BE2C (cell line): ENCODE measurements around the gene FAM117B.
A peak's percentile ranks its signal among the peaks of the same experiment; 100 is the strongest.
"Not testable (repeated sequence)": the region's sequence is repeated elsewhere in the genome, so short reads cannot be mapped to it uniquely, and the experiment has no call there.

Experiments
- DNase-seq: peaks from one replicate; pipeline ENCODE4 v3.0.0-alpha.2; 2020
- H3K27me3 ChIP-seq: fragments of 250-450 bp; sonication (Bioruptor Pico); 2 replicates; pipeline ENCODE4 v1.5.1; 2020; ENCODE audit warnings: mild to moderate bottlenecking
- H3K36me3 ChIP-seq: fragments of 250-450 bp; sonication (Bioruptor Pico); 2 replicates; pipeline ENCODE4 v1.5.1; 2020; ENCODE audit warnings: mild to moderate bottlenecking
- H3K4me1 ChIP-seq: fragments of 250-450 bp; sonication (Bioruptor Pico); 2 replicates; pipeline ENCODE4 v1.5.1; 2020
- H3K4me3 ChIP-seq: 2 replicates; pipeline ENCODE4 v1.5.1; 2011; ENCODE audit warnings: low read depth, low read length
- H3K9me3 ChIP-seq: fragments of 250-450 bp; sonication (Bioruptor Pico); 2 replicates; pipeline ENCODE4 v1.5.1; 2020
- CTCF ChIP-seq: IDR thresholded peaks from 2 replicates; pipeline ENCODE4 v1.5.1; 2012; ENCODE audit warnings: mild to moderate bottlenecking, low read depth, low read length

FAM117B gene

GRCh38 chr2:202782940-202783558, 148.3 kb downstream of the FAM117B start:
- Histone ChIP-seq H3K4me3 (no peak overlapping the region), H3K9me3 (no peaks in the 10 kb centered on the region), H3K36me3 (no peaks in the 10 kb centered on the region), H3K4me1 (no peaks in the 10 kb centered on the region; the same call in 1 of the 2 replicates), H3K27me3 (no peaks in the 10 kb centered on the region)
- TF ChIP-seq CTCF, result no peak
- no peak for DNase-seq

GRCh38 chr2:202786842-202787241, 152.1 kb downstream of the FAM117B start:
- no peak for TF ChIP-seq CTCF
- no peak overlapping the region for H3K4me3 ChIP-seq
- no peaks in the 10 kb centered on the region for H3K9me3 ChIP-seq
- no peaks in the 10 kb centered on the region for H3K27me3 ChIP-seq
- no peak for DNase-seq
- no peaks in the 10 kb centered on the region for H3K36me3 ChIP-seq
- H3K4me1 ChIP-seq, result no peaks in the 10 kb centered on the region

- no peak for TF ChIP-seq CTCF
- no peaks in the 10 kb centered on the region for H3K27me3 ChIP-seq
- H3K4me1 ChIP-seq, result no peaks in the 10 kb centered on the region
- H3K9me3 ChIP-seq, result no peaks in the 10 kb centered on the region
- H3K36me3 ChIP-seq, result no peaks in the 10 kb centered on the region
- H3K4me3 ChIP-seq, result no peak overlapping the region
- DNase-seq, result no peak
Observed at GRCh38 chr2:202790676-202791075, 155.9 kb downstream of the FAM117B start.

GRCh38 chr2:202797944-202798343, 163.2 kb downstream of the FAM117B start:
- TF ChIP-seq CTCF, result no peak
- no peaks in the 10 kb centered on the region for H3K4me1 ChIP-seq
- no peak for DNase-seq
- H3K4me3 ChIP-seq, result no peak overlapping the region
- no peaks in the 10 kb centered on the region for H3K27me3 ChIP-seq
- no peaks in the 10 kb centered on the region; the same call in 1 of the 2 replicates for H3K9me3 ChIP-seq
- no peaks in the 10 kb centered on the region for H3K36me3 ChIP-seq

GRCh38 chr2:202805911-202806310, 171.1 kb downstream of the FAM117B start:
- not testable (repeated sequence) for H3K9me3 ChIP-seq, H3K4me1 ChIP-seq, H3K36me3 ChIP-seq, H3K4me3 ChIP-seq, DNase-seq, H3K27me3 ChIP-seq

- H3K9me3 ChIP-seq, H3K4me3 ChIP-seq, H3K4me1 ChIP-seq, H3K27me3 ChIP-seq, H3K36me3 ChIP-seq: not testable (repeated sequence)
- DNase-seq, result peak; percentile 47
Observed at GRCh38 chr2:202807431-202808138, 172.8 kb downstream of the FAM117B start.

- Histone ChIP-seq H3K9me3 (no peaks in the 10 kb centered on the region), H3K36me3 (no peaks in the 10 kb centered on the region), H3K4me1 (peaks cover 6% of the 10 kb centered on the region; the same call in 1 of the 2 replicates), H3K27me3 (no peaks in the 10 kb centered on the region), H3K4me3 (no peak overlapping the region)
- no peak for TF ChIP-seq CTCF
- DNase-seq, result no peak
Observed at GRCh38 chr2:202808754-202809153, 174.0 kb downstream of the FAM117B start.
